ENCODE data around the gene PDE11A.

PDE11A gene

GRCh38 chr2:177633111-177633510 is 439.5 kb downstream of the PDE11A start:
- no peak for DNase-seq (ENCODE audit: low read depth, low spot score)

- DNase-seq (ENCODE audit: low read depth, low spot score) = no peak
Observed at GRCh38 chr2:177631680-177632079, 440.9 kb downstream of the PDE11A start.

- DNase-seq (ENCODE audit: low read depth, low spot score) = no peak
Observed at GRCh38 chr2:177629357-177630024, 443.1 kb downstream of the PDE11A start.

GRCh38 chr2:177628831-177629230 is 443.7 kb downstream of the PDE11A start:
- DNase-seq (ENCODE audit: low read depth, low spot score) = no peak

- DNase-seq (ENCODE audit: low read depth, low spot score) = no peak
Observed at GRCh38 chr2:177625744-177626650, 446.6 kb downstream of the PDE11A start.

- no peak for DNase-seq (ENCODE audit: low read depth, low spot score)
Observed at GRCh38 chr2:177622521-177622920, 450.1 kb downstream of the PDE11A start.

- DNase-seq (ENCODE audit: low read depth, low spot score) = no peak
Observed at GRCh38 chr2:177619986-177620385, 452.6 kb downstream of the PDE11A start.

GRCh38 chr2:177619461-177619860 is 453.1 kb downstream of the PDE11A start:
- DNase-seq (ENCODE audit: low read depth, low spot score) = no peak

GRCh38 chr2:177618255-177619253 is 454.0 kb downstream of the PDE11A start:
- DNase-seq (ENCODE audit: low read depth, low spot score) = peak; percentile 69

GRCh38 chr2:177617849-177618248 is 454.7 kb downstream of the PDE11A start:
- DNase-seq (ENCODE audit: low read depth, low spot score) = no peak

GRCh38 chr2:177616731-177617130 is 455.8 kb downstream of the PDE11A start:
- DNase-seq (ENCODE audit: low read depth, low spot score) = no peak

- DNase-seq (ENCODE audit: low read depth, low spot score) = no peak
Observed at GRCh38 chr2:177616066-177616465, 456.5 kb downstream of the PDE11A start.

GRCh38 chr2:177612659-177613058 is 459.9 kb downstream of the PDE11A start:
- no peak for DNase-seq (ENCODE audit: low read depth, low spot score)

- DNase-seq (ENCODE audit: low read depth, low spot score) = no peak
Observed at GRCh38 chr2:177611310-177611886, 461.2 kb downstream of the PDE11A start.

GRCh38 chr2:177610813-177611212 is 461.8 kb downstream of the PDE11A start:
- no peak for DNase-seq (ENCODE audit: low read depth, low spot score)

- peak; percentile 31 for DNase-seq (ENCODE audit: low read depth, low spot score)
Observed at GRCh38 chr2:177606636-177607035, 465.9 kb downstream of the PDE11A start.

GRCh38 chr2:177604271-177605065 is 468.1 kb downstream of the PDE11A start:
- DNase-seq (ENCODE audit: low read depth, low spot score) = peak; percentile 22

- no peak for DNase-seq (ENCODE audit: low read depth, low spot score)
Observed at GRCh38 chr2:177603768-177604167, 468.8 kb downstream of the PDE11A start.

- DNase-seq (ENCODE audit: low read depth, low spot score) = no peak
Observed at GRCh38 chr2:177603181-177603580, 469.4 kb downstream of the PDE11A start.

GRCh38 chr2:177602611-177603164 is 469.9 kb downstream of the PDE11A start:
- DNase-seq (ENCODE audit: low read depth, low spot score) = no peak

Measured in brain pericyte (primary cell).